ENCODE data around the gene HDAC9.

GRCh38 chr7:18727115-18727870 lies 231.7 kb downstream of the HDAC9 start:
- no peak for TF ChIP-seq POLR2A (IDR thresholded peaks at IDR 0.05)
- no peak for TF ChIP-seq POLR2AphosphoS5 (IDR thresholded peaks at IDR 0.05)

Data from prostate gland (tissue), 1 donor.